RPMI8226 (cell line): ENCODE measurements around the gene RAB3B.
"Not testable (repeated sequence)": the region's sequence is repeated elsewhere in the genome, so short reads cannot be mapped to it uniquely, and the experiment has no call there.

ENCODE experiments used
- DNase-seq: peaks from one replicate; pipeline ENCODE4 v3.0.0-alpha.2; 2015

Gene RAB3B, protein sequence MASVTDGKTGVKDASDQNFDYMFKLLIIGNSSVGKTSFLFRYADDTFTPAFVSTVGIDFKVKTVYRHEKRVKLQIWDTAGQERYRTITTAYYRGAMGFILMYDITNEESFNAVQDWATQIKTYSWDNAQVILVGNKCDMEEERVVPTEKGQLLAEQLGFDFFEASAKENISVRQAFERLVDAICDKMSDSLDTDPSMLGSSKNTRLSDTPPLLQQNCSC

DNA sequence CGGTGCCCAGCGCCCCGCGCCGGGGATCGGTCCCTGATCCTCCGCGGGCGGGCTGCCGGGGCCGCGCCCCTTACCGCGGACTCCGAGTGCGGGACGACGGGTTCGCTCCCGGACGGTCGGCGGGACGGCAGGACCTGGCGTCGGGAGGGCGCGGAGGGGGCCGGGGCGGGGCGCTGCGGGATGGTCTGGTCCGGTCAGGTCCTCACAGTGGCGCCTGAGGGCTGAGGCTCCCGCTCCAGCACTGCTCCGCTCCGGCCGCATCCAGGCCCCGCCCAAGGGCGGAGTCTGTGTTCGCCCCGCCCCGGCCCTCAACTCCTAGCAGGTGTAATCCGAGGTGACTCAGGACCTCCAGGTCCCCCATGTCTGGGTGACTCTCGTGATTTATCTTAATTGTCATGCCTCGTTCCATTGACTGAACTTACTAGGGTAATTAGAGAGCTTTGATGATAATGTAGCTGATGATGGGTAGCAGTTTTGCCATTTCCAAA, at the start of gene RAB3B:
Gene RAB3B, minus strand, starts transcription at position 223 of the 488 bp plus-strand sequence. CDS start 13,583 bp downstream, outside the sequence.
- peak; percentile 70 for DNase-seq

- no peak for DNase-seq
Measured at GRCh38 chr1:52037909-52038308, 47.4 kb upstream of the RAB3B start.

GRCh38 chr1:52037402-52037814, 46.9 kb upstream of the RAB3B start:
- DNase-seq: no peak

DNA sequence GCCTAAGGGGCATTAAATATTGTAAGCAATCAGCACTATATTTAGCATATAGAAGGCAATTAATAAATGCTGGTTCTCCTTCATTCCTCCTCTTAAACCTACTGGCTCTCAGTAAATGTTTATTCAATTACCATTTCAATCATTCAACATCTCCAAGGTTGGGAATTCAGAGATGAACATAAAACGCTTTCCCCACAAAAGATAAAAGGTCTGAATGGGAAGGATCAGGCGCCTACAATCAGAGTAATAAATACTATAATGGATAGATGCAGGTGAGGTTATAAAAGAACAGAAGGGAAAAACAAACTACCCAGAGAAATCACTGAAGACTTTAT, 43.5 kb upstream of the RAB3B start:
- DNase-seq: no peak

GRCh38 chr1:52033190-52034049, 42.9 kb upstream of the RAB3B start, which contains the start of gene KTI12:
KTI12 (minus strand) TSS chr1:52033810; CDS start chr1:52033761, 49 bp downstream.
- DNase-seq: peak; percentile 96

DNA sequence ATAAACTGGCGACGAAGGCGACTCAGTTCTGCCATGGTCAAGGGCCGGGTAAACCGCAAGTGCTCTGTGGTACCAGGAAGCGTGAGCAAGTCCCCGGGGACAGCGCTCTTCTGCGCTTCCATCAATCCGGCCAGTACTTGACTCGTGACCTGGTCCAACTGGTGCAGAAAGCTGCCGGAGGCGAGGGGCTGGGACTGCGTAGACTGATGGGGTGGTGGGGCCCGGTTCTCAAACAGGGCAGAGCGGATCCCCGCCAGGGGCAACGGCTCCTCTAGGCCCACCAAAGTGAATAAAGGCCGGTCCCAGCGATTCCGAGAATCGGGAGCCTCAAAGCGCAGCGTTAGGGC, 42.3 kb upstream of the RAB3B start:
- peak; percentile 53 for DNase-seq

DNA sequence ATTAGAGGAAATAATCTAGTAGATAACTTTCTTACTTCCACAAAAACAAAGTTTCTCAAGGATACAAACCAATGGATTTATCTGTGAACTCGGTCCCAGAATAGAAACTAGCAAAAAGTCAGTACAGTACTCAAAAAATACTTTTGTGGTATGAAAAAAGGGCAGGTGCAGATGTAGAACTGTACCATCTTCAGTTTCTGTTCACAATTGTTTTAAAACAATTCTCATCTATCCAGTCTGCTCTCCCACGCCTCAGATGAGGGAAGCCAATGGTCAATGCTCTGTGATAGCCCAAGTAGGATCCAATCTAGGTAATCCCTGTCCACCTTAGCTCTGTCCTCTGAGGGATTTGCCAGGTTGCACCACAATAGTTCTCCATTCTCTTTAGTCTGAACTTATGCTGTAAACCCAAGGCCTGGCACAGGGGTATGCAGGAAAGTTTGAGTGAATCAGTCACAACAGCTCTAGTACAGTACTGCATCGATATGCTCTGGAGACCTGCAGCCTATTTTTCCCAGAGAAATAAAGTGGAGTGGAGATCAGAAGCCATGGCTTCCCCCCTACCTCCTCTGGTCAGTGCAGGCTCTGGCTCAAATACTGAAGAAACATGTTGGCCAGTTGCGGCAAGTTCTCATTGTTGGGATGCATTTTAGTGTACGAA, 41.8 kb upstream of the RAB3B start:
- no peak for DNase-seq

DNA sequence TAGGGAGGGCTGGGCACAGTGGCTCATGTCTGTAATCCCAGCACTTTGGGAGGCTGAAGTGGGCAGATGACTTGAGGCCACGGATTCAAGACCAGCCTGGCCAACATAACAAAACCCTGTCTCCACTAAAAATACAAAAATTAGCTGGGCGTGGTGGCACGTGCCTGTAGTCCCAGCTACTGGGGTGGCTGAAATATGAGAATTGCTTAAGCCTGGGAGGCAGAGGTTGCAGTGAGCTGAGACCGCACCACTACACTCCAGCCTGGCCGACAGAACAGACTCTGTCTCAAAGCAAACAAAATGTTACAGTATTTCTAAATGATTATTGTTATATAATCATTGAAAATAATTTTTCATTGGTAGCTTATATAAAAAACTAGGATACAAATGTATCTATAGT, 38.3 kb upstream of the RAB3B start:
- DNase-seq: not testable (repeated sequence)

GRCh38 chr1:52028328-52028727, 37.8 kb upstream of the RAB3B start:
- DNase-seq: no peak

GRCh38 chr1:52026278-52026677, 35.8 kb upstream of the RAB3B start:
- DNase-seq: no peak

DNA sequence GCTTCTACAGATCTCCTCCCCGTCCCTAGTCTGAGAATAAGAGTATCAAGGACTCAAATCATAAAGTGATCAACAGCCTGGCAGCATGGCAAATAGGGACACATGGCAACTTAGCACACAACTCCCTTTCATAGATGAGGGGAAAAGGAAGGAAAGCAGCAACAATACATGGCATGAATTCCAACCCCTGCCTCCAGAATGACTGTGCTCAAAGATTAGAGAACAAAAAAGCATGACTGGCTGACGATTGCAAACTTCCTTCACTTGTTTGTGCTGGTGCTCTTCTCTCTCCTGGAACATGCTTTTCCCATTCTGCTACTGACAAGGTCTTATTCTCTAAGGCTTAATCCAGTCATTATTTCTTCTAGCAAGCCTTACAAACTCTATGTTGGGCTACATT, 31.6 kb upstream of the RAB3B start:
- no peak for DNase-seq

- no peak for DNase-seq
Measured at GRCh38 chr1:52008071-52008809, 17.7 kb upstream of the RAB3B start.

DNA sequence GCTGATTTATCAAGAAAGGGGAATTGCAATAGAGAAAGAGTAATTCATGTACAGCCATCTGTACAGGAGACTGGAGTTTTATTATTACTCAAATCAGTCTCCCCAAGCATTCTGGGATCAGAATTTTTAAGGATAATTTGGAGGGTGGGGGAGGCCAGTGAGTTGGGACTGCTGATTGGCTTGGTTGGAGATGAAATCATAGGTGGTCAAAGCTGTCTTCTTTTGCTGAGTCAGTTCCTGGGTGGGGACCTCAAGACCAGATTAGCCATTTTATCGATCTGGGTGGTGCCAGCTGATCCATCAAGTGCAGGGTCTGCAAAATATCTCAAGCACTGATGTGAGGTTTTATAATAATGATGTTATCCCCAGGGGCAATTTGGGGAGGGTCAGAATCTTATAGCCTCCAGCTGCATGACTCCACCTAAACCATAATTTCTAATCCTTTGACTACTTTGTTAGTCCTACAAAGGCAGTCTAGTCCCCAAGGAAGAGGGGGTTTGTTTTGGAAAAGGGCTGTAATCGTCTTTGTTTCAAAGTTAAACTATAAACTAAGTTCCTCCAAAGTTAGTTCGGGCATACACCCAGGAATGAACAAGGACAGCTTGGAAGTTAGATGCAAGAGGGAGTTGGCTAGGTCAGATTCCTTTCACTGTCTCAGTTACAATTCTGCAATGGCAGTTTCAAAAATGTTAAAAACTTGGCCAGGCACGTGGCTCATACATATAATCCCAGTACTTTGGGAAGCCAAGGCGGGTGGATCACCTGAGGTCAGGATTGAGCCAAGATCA, 16.9 kb upstream of the RAB3B start:
- DNase-seq: no peak

DNA sequence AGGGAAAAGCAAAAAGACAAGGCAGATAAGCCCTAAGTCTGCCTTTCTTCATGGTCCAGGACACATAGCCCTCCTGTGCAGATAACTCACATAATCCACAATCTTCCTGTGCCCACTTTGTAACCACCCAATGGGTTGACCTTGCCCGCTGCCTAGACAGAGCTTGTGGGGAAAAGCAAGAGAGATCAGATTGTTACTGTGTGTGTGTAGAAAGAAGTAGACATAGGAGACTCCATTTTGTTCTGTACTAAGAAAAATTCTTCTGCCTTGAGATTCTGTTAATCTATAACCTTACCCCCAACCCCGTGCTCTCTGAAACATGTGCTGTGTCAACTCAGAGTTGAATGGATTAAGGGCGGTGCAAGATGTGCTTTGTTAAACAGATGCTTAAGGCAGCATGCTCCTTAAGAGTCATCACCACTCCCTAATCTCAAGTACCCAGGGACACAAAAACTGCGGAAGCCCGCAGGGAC, 15.6 kb upstream of the RAB3B start:
- not testable (repeated sequence) for DNase-seq

DNA sequence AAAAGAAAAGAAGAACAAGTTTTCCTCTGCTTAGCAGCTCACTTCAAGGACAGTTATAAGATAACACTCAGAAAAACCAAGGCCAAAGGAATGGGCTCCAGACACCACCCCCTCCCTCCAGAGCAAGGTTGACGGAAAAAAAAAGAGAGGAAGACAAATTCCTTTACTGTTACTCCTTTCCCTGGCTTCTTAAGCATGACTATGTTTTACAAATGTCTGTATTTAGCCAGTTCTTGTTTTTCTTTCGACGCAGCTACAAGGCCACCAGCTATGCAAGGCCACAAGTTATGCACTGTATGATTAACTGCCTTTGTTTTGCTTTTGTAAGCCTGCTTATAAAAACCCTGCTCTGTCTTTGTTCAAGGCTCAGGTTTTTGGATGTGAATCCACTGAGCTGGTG, 15.0 kb upstream of the RAB3B start:
- not testable (repeated sequence) for DNase-seq

DNA sequence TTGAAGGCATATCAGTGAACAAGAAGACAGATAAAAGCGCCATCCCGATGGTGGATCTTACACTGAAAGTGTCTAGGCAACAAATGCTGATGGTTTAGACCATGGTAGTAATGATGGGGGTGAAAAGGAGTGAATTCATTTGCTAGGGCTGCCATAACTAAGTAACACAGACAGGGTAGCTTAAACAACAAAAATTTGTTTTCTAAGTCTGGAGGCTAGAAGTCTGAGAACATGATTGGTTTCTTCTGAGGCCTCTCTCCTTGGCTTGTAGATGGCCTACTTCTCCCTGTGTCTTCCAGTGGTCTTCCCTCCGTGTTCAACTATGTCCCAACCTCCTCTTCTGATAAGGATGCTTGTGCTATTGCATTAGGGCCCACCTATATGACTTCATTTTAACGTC, 13.4 kb upstream of the RAB3B start:
- no peak for DNase-seq

DNA sequence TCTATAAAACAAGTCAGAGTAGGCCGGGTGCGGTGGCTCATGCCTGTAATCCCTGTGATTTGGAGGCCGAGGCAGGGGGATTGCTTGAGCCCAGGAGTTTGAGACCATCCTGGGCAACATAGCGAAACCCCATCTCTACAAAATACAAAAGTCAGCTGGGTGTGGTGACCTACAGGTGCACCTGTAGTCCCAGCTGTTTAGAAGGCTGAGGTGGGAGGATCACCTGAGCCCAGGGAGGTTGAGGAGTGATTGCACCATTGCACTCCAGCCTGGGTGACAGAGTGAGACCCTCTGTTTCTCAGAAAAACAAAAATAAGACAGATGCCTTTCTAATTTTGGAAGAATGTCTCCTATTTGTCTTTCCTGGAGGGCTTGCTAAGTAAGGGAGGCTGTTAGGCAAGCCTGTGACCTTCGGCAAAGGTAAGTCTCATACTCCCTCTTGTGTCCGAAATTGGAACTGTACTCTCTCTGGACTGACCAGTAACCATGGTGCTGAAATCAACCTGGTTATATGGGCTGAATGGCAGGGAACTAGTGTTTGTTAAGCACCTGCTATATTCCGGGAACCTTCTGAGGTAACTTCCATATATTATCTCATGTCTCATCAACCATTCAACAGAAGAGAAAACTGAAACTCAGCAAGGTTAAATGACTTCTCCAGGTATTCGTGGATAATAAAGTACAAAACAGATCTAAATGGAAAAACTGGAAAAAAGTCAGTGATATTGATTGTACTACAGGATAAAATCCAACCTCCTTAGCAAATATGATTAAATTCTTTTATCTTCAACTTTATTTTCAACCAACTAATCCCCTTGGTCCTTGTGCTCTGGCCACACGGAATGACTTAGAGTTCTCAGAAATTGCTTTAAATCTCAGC, 11.8 kb upstream of the RAB3B start:
- peak; percentile 93 for DNase-seq

DNA sequence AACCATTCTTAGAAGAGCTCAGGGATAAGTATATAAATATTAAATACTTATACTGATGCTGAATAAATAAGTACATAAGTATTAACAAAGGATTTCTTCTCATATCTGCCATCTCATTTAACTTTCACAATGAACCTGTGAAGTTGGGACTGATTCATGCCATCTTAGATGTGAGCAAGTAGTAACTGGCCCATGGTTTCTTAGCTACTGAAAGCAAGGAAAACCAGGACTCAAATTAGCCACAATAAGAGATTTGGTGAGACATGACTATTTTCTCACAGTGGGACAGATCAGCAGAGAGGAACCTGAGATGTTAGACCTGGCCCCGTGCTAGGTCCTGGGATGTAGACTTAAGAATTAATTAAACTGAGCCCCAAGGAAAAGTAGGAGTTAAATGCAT, 8.2 kb upstream of the RAB3B start:
- no peak for DNase-seq

- DNase-seq: no peak
Measured at GRCh38 chr1:51997974-51998382, 7.5 kb upstream of the RAB3B start.

DNA sequence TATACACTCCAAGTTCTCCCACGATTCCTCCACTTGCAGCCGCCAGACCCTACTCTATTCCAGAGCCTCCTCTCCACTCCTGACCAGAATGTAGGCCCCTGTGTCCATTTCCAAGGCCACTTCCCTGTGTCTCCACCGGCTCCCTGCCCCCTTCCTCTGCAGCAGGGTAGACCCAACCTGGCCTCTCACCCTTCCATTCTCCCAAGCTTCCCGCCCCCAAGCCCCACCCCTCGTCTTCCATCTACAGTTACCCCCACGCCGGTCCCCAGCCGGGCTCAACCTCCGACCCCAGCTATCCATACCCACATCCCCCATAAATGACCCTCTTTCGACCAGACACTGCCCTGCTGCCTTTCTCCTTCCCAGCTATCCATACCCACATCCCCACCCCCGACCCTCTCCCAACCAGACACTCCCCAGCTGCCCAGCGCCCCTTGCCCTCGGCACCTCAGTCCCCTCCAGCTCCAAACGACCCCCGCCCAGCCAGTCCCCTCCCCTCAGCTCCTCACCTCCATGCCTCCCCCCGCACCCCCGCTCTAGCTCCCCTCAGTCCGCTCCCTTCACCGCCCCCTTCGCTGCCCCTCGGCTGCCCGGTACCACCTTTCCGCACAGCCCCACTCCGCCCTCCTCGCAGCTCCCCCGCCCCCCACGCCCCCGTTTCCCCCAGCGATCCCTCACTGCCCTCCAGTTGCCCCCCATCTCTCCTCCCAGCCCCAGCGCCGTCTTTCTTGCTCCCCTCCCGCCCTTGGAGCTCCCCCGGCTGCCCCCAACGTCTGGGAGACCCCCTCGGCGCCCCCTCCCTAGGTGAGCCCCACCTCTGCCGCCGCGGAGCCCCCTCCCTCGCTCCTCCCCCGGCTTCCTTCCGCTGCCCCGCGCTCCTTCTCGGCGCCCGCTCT, 670 bp downstream of the RAB3B start:
- DNase-seq: no peak
